Endothelial cell of umbilical vein (primary cell): ENCODE measurements around the gene AVL9.
"Not testable (repeated sequence)": the region's sequence is repeated elsewhere in the genome, so short reads cannot be mapped to it uniquely, and the experiment has no call there.

ENCODE experiments used
- FOS ChIP-seq: IDR thresholded peaks from 2 replicates; pipeline ENCODE4 v1.6.1; 2011; ENCODE audit warnings: mild to moderate bottlenecking, low read length, moderate library complexity, borderline replicate concordance; ENCODE audit not compliant: insufficient read depth
- POLR2A ChIP-seq: IDR thresholded peaks from 2 replicates; pipeline ENCODE4 v1.6.1; 2012; ENCODE audit warnings: low read depth, mild to moderate bottlenecking, control low read depth, low read length
- TF ChIP-seq, protein P1 (sequence below), 2 donors: IDR thresholded peaks; 1 replicate in 1 of 2; 2 replicates in 1 of 2; pipeline ENCODE4 v1.5.1; 2011; ENCODE audit warnings: low read length in 2 of 2, mild to moderate bottlenecking in 2 of 2, moderate library complexity in 2 of 2, control low read depth in 1 of 2, inconsistent platforms in 1 of 2, low read depth in 1 of 2; ENCODE audit not compliant: insufficient read depth in 1 of 2; ENCODE audit errors: extremely low read depth in 1 of 2

DNA sequence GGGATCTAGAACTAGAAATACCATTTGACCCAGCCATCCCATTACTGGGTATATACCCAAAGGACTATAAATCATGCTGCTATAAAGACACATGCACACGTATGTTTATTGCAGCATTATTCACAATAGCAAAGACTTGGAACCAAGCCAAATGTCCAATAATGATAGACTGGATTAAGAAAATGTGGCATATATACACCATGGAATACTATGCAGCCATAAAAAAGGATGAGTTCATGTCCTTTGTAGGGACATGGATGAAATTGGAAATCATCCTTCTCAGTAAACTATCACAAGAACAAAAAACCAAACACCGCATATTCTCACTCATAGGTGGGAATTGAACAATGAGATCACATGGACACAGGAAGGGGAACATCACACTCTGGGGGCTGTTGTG lies 25.3 kb upstream of the AVL9 start:
- TF ChIP-seq, protein P1, sequence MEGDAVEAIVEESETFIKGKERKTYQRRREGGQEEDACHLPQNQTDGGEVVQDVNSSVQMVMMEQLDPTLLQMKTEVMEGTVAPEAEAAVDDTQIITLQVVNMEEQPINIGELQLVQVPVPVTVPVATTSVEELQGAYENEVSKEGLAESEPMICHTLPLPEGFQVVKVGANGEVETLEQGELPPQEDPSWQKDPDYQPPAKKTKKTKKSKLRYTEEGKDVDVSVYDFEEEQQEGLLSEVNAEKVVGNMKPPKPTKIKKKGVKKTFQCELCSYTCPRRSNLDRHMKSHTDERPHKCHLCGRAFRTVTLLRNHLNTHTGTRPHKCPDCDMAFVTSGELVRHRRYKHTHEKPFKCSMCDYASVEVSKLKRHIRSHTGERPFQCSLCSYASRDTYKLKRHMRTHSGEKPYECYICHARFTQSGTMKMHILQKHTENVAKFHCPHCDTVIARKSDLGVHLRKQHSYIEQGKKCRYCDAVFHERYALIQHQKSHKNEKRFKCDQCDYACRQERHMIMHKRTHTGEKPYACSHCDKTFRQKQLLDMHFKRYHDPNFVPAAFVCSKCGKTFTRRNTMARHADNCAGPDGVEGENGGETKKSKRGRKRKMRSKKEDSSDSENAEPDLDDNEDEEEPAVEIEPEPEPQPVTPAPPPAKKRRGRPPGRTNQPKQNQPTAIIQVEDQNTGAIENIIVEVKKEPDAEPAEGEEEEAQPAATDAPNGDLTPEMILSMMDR (IDR thresholded peaks at IDR 0.05; ENCODE audit: extremely low read depth in 1 of 2, insufficient read depth in 1 of 2, low read depth in 1 of 2, low read length in 2 of 2), result not testable (repeated sequence)
- not testable (repeated sequence) for TF ChIP-seq POLR2A, FOS
